NCI-H345 (cell line): ENCODE results near the gene IPO13.
A peak's percentile ranks its signal among the peaks of the same experiment; 100 is the strongest.

Experiments used
- DNase-seq: peaks from one replicate; lab custom pipeline; 2025; lab: John Stamatoyannopoulos, UW

IPO13 gene

GRCh38 chr1:44012404-44012803 is 65.7 kb downstream of the IPO13 start:
- peak; percentile 4 for DNase-seq

- no peak for DNase-seq
Measured at GRCh38 chr1:44012941-44013609, 66.3 kb downstream of the IPO13 start.

- no peak for DNase-seq
Measured at GRCh38 chr1:44013949-44014348, 67.2 kb downstream of the IPO13 start.

- DNase-seq, result no peak
Measured at GRCh38 chr1:44014365-44015104, 67.8 kb downstream of the IPO13 start.

- no peak for DNase-seq
Measured at GRCh38 chr1:44015206-44015605, 68.5 kb downstream of the IPO13 start.

- no peak for DNase-seq
Measured at GRCh38 chr1:44016041-44016889, 69.5 kb downstream of the IPO13 start.

- no peak for DNase-seq
Measured at GRCh38 chr1:44016890-44017400, 70.2 kb downstream of the IPO13 start.
